ENCODE measurements around the gene CDC45. TPM values are rescaled to one million over a fixed set of nuclear protein-coding genes. Genes with fewer than 3 reads are reported as not detected.
A peak's percentile ranks its signal among the peaks of the same experiment; 100 is the strongest.

The CDC45 gene
- total and polyA plus RNA-seq, 2 of the 13 experiments (the other 11 are each of a cell fraction or from before 2014, with no cell fraction given), result 14.4 to 36.3 TPM

DNA sequence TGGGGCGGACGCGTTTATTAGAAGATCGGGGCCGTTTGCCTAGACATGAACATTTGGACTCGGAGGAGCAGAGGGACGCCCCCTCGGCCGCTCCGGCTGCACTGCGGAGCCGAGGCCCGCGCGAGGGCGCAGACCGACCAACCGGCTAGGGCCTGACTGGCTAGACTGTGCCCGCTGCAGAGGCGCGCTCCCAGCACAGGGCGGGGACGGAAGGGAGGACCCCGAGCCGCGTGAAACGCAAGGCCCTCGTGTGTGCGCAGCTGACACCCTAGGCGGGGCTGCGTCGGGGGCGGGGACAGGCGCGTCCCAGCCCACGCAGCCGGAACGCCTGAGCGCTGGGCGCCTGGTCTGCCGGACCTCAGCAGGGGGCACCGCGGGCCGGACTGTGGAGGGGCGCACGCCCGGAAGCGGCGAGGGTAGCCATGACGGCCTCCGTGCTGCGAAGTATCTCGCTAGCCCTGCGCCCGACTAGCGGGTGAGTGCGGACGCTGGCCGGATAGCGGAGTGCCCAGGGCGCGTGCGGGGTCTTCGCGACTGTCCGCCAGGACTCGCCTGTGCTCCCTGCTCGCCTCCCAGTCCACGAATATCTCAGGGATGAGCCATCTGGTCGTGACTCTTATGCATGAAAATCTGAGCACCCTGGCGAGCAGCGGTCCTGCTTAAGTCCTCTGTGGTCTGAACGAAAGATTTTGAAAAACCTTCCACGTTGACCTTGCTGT, 47.4 kb upstream of the CDC45 start, which contains the start of gene MRPL40 (continued):
- TF ChIP-seq ZSCAN25 (CRISPR knock-in tag; IDR thresholded peaks at IDR 0.05), result peak; percentile 81
- TF ChIP-seq ZNF569 (CRISPR knock-in tag; IDR thresholded peaks at IDR 0.05; ENCODE audit: borderline replicate concordance), result peak; percentile 74; the same call in 1 of the 2 replicates
- peak; percentile 94 for TF ChIP-seq TOPORS (CRISPR knock-in tag; IDR thresholded peaks at IDR 0.05)
- TF ChIP-seq SRSF9 (IDR thresholded peaks at IDR 0.05; ENCODE audit: borderline replicate concordance, insufficient read depth, low read depth, low read length, poor library complexity, severe bottlenecking), result no peak
- peak; percentile 94 for TF ChIP-seq BORCS8-MEF2B (CRISPR knock-in tag; IDR thresholded peaks at IDR 0.05)
- TF ChIP-seq REL (CRISPR knock-in tag; conservative IDR thresholded peaks at IDR 0.05), result peak; percentile 91; the same call in 1 of the 2 replicates
- TF ChIP-seq ZNF550 (CRISPR knock-in tag; IDR thresholded peaks at IDR 0.05; ENCODE audit: borderline replicate concordance), result peak; percentile 51; the same call in 1 of the 2 replicates
- no peak for TF ChIP-seq ZNF549 (CRISPR knock-in tag; IDR thresholded peaks at IDR 0.05)
- TF ChIP-seq HNRNPL (IDR thresholded peaks at IDR 0.05; ENCODE audit: low read depth, low read length), result no peak
- peak; percentile 94; the same call in 1 of the 2 replicates for TF ChIP-seq ARNT2 (CRISPR knock-in tag; IDR thresholded peaks at IDR 0.05; ENCODE audit: low read depth)
- peak; percentile 97 for TF ChIP-seq SMAD3 (CRISPR knock-in tag; IDR thresholded peaks at IDR 0.05)
- TF ChIP-seq SMYD3 (CRISPR knock-in tag; IDR thresholded peaks at IDR 0.05), result peak; percentile 93; the same call in 1 of the 2 replicates
- TF ChIP-seq ZFX (CRISPR knock-in tag; IDR thresholded peaks at IDR 0.05; ENCODE audit: low read depth), result peak; percentile 98
- peak; percentile 80; the same call in 1 of the 2 replicates for TF ChIP-seq PITX1 (CRISPR knock-in tag; IDR thresholded peaks at IDR 0.05)
- TF ChIP-seq RELA (CRISPR knock-in tag; IDR thresholded peaks at IDR 0.05), result peak; percentile 84; the same call in 1 of the 2 replicates
- TF ChIP-seq MEF2D (CRISPR knock-in tag; IDR thresholded peaks at IDR 0.05), result no peak; the same call in 1 of the 2 replicates
- peak; percentile 52; the same call in 1 of the 2 replicates for TF ChIP-seq ZNF746 (CRISPR knock-in tag; IDR thresholded peaks at IDR 0.05)
- no peak for TF ChIP-seq XBP1 (CRISPR knock-in tag; IDR thresholded peaks at IDR 0.05)
- no peak for TF ChIP-seq PLRG1 (conservative IDR thresholded peaks at IDR 0.05)
- no peak for TF ChIP-seq ZNF496 (CRISPR knock-in tag; IDR thresholded peaks at IDR 0.05; ENCODE audit: insufficient replicate concordance)
- peak; percentile 96 for TF ChIP-seq ZNF331 (CRISPR knock-in tag; IDR thresholded peaks at IDR 0.05)
- peak; percentile 24; the same call in 1 of the 2 replicates for TF ChIP-seq ZNF3 (CRISPR knock-in tag; IDR thresholded peaks at IDR 0.05)
- TF ChIP-seq TBP (CRISPR knock-in tag; IDR thresholded peaks at IDR 0.05), result 0 out of 2 replicates have a peak, but pooled peaks have one; percentile 37
- TF ChIP-seq, protein P1, sequence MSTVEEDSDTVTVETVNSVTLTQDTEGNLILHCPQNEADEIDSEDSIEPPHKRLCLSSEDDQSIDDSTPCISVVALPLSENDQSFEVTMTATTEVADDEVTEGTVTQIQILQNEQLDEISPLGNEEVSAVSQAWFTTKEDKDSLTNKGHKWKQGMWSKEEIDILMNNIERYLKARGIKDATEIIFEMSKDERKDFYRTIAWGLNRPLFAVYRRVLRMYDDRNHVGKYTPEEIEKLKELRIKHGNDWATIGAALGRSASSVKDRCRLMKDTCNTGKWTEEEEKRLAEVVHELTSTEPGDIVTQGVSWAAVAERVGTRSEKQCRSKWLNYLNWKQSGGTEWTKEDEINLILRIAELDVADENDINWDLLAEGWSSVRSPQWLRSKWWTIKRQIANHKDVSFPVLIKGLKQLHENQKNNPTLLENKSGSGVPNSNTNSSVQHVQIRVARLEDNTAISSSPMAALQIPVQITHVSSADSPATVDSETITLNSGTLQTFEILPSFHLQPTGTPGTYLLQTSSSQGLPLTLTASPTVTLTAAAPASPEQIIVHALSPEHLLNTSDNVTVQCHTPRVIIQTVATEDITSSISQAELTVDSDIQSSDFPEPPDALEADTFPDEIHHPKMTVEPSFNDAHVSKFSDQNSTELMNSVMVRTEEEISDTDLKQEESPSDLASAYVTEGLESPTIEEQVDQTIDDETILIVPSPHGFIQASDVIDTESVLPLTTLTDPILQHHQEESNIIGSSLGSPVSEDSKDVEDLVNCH (CRISPR knock-in tag; IDR thresholded peaks at IDR 0.05), result no peak
- peak; percentile 56; the same call in 1 of the 2 replicates for TF ChIP-seq ZNF709 (CRISPR knock-in tag; IDR thresholded peaks at IDR 0.05)
- TF ChIP-seq, protein P2, sequence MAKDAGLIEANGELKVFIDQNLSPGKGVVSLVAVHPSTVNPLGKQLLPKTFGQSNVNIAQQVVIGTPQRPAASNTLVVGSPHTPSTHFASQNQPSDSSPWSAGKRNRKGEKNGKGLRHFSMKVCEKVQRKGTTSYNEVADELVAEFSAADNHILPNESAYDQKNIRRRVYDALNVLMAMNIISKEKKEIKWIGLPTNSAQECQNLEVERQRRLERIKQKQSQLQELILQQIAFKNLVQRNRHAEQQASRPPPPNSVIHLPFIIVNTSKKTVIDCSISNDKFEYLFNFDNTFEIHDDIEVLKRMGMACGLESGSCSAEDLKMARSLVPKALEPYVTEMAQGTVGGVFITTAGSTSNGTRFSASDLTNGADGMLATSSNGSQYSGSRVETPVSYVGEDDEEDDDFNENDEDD (CRISPR knock-in tag; IDR thresholded peaks at IDR 0.05; ENCODE audit: borderline replicate concordance), result no peak; the same call in 1 of the 2 replicates
- TF ChIP-seq ZNF879 (CRISPR knock-in tag; IDR thresholded peaks at IDR 0.05), result peak; percentile 87; the same call in 1 of the 2 replicates
- TF ChIP-seq HMGA1 (CRISPR knock-in tag; conservative IDR thresholded peaks at IDR 0.05), result no peak
- TF ChIP-seq ZNF660 (CRISPR knock-in tag; IDR thresholded peaks at IDR 0.05; ENCODE audit: borderline replicate concordance, low read depth), result no peak

Measured in HepG2 (cell line).